Activated T-helper 1 cell treated with anti-CD3 and anti-CD28 coated beads, Interleukin-2, amount 50 U/mL, for 16 hours (primary cell): ENCODE measurements around the gene FLYWCH2.

ENCODE experiments used
- DNase-seq, 2 donors: peaks; one replicate each; pipeline ENCODE4 v3.0.0-alpha.2; 2020; ENCODE audit warnings: low read depth in 1 of 2, low spot score in 1 of 2

Gene FLYWCH2

GRCh38 chr16:2882650-2883457, at the start of gene FLYWCH2:
Gene FLYWCH2 (plus strand): TSS chr16:2883215. CDS start chr16:2896450, 13,235 bp downstream.
- DNase-seq = peak; percentile 100

GRCh38 chr16:2833776-2834175, 49.2 kb upstream of the FLYWCH2 start:
- DNase-seq = no peak

GRCh38 chr16:2834968-2835367, 48.0 kb upstream of the FLYWCH2 start:
- no peak for DNase-seq

GRCh38 chr16:2835638-2836493, 47.1 kb upstream of the FLYWCH2 start:
- DNase-seq = no peak

GRCh38 chr16:2836646-2837508, 46.1 kb upstream of the FLYWCH2 start:
- no peak for DNase-seq

- no peak for DNase-seq
These were observed 44.1 kb upstream of the FLYWCH2 start for GRCh38 chr16:2838928-2839327.

- DNase-seq = no peak
These were observed 43.2 kb upstream of the FLYWCH2 start for GRCh38 chr16:2839650-2840450.

GRCh38 chr16:2840914-2841313, 42.1 kb upstream of the FLYWCH2 start:
- DNase-seq = no peak

GRCh38 chr16:2841606-2842339, 41.2 kb upstream of the FLYWCH2 start:
- no peak for DNase-seq

- peak; percentile 52 to 65 for DNase-seq
These were observed 40.5 kb upstream of the FLYWCH2 start for GRCh38 chr16:2842340-2843000.

GRCh38 chr16:2843526-2843925, 39.5 kb upstream of the FLYWCH2 start:
- no peak for DNase-seq

GRCh38 chr16:2845116-2845515, 37.9 kb upstream of the FLYWCH2 start:
- no peak for DNase-seq

GRCh38 chr16:2846511-2847310, 36.3 kb upstream of the FLYWCH2 start:
- no peak for DNase-seq

- DNase-seq = no peak
These were observed 33.9 kb upstream of the FLYWCH2 start for GRCh38 chr16:2848933-2849725.

- DNase-seq = no peak
These were observed 30.8 kb upstream of the FLYWCH2 start for GRCh38 chr16:2852003-2852730.

GRCh38 chr16:2852731-2853507, 30.1 kb upstream of the FLYWCH2 start:
- DNase-seq = no peak
